Sigmoid colon (tissue), 7 donors: ENCODE measurements around the gene LTO1. TPM values are rescaled to one million over a fixed set of nuclear protein-coding genes. Genes with fewer than 3 reads are reported as not detected.

ENCODE experiments used
- DNase-seq: peaks from one replicate; pipeline ENCODE4 v3.0.0-alpha.2; 2019
- H3K27ac ChIP-seq, 4 donors: fragments of 200-600 bp; sonication (generic); one replicate each; pipeline ENCODE4 v1.5.1; 2016 to 2019; ENCODE audit warnings: mild to moderate bottlenecking in 1 of 4
- H3K27me3 ChIP-seq, 3 donors: fragments of 200-600 bp; sonication (generic); one replicate each; pipeline ENCODE4 v1.5.1; 2019; ENCODE audit warnings: mild to moderate bottlenecking in 1 of 3
- H3K36me3 ChIP-seq, 4 donors: fragments of 200-600 bp; sonication (generic); one replicate each; pipeline ENCODE4 v1.5.1; 2016 to 2019
- H3K4me1 ChIP-seq, 4 donors: fragments of 200-600 bp; sonication (generic); one replicate each; pipeline ENCODE4 v1.5.1; 2017 to 2019
- H3K4me3 ChIP-seq, 4 donors: fragments of 200-600 bp; sonication (generic); one replicate each; pipeline ENCODE4 v1.5.1; 2017 to 2019; ENCODE audit warnings: mild to moderate bottlenecking in 2 of 4, moderate library complexity in 1 of 4
- H3K9me3 ChIP-seq, 4 donors: fragments of 200-600 bp in 3 of 4; sonication (generic) in 3 of 4; one replicate each; pipeline versions ENCODE4 v1.5.1 to v1.6.1; 2013 to 2019
- CTCF ChIP-seq, 4 experiments: fragments of 450-650 bp in 3 of 4; fragments of 200-600 bp in 1 of 4; IDR thresholded peaks; one replicate each; pipeline ENCODE4 v1.5.1; 2016 to 2019; ENCODE audit warnings: antibody characterized with exemption in 4 of 4, mild to moderate bottlenecking in 3 of 4, moderate library complexity in 2 of 4
- EP300 ChIP-seq, 4 donors: sonication (generic); formaldehyde crosslinking; IDR thresholded peaks; one replicate each; pipeline ENCODE4 v1.6.1; 2017; ENCODE audit warnings: antibody characterized with exemption in 4 of 4
- POLR2A ChIP-seq, 2 donors: fragments of 450-650 bp; IDR thresholded peaks; one replicate each; pipeline ENCODE4 v1.6.1; 2016; ENCODE audit warnings: antibody characterized with exemption in 2 of 2, mild to moderate bottlenecking in 2 of 2, moderate library complexity in 2 of 2
- POLR2AphosphoS5 ChIP-seq, 4 donors: sonication (generic); formaldehyde crosslinking; IDR thresholded peaks; one replicate each; pipeline ENCODE4 v1.6.1; 2017; ENCODE audit warnings: antibody characterized with exemption in 4 of 4
- WGBS, 2 donors: extraction: QIAGEN DNeasy Blood & Tissue Kit; methylation state at CpG; one replicate each; pipeline ENCODE4 v1.1.7; 2013; 5-methylcytosine and 5-hydroxymethylcytosine counted together
- intact Hi-C: fragments of 100-400 bp; cut with DNase I; formaldehyde crosslinking; loops from one replicate; pipeline ENCODE4 v1.15.1; 2023
- polyA plus RNA-seq, 3 donors: library from polyadenylated mRNA; stranded (reverse); fragments of 200-250 nt; gene quantifications; one replicate each; pipeline ENCODE4 v1.2.3, GENCODE V29; 2013
- total RNA-seq, 4 donors: library from RNA; depleted of rRNA; stranded (reverse); fragments of >200 nt; gene quantifications; one replicate each; pipeline ENCODE4 v1.1.0, GENCODE V29; 2016
- donor health status: healthy with polysubstance abuse.
- donor health status: Bipolar disorder and iron deficiency.
- donor health status: healthy.

LTO1 gene
- total and polyA plus RNA-seq, 7 donors, result 12.0 to 42.9 (median 20.2) TPM

GRCh38 chr11:69711822-69712801 lies 37.0 kb upstream of the LTO1 start:
- WGBS, 2 donors, result 51 to 68% methylated on average over 28 of the region's 28 CpGs
- TF ChIP-seq CTCF (IDR thresholded peaks at IDR 0.05), result no peak
- H3K36me3 ChIP-seq, result no peaks in the 10 kb centered on the region
- no peak overlapping the region for H3K27ac ChIP-seq
- no peak overlapping the region for H3K4me3 ChIP-seq
- H3K4me1 ChIP-seq, result no peaks in the 10 kb centered on the region
- H3K9me3 ChIP-seq, result no peaks in the 10 kb centered on the region
- intact Hi-C loops, result no loop called here
- DNase-seq, result no peak
- H3K27me3 ChIP-seq, result peaks cover 0 to 27% (median under 1%) of the 10 kb centered on the region in 3 donors

DNA sequence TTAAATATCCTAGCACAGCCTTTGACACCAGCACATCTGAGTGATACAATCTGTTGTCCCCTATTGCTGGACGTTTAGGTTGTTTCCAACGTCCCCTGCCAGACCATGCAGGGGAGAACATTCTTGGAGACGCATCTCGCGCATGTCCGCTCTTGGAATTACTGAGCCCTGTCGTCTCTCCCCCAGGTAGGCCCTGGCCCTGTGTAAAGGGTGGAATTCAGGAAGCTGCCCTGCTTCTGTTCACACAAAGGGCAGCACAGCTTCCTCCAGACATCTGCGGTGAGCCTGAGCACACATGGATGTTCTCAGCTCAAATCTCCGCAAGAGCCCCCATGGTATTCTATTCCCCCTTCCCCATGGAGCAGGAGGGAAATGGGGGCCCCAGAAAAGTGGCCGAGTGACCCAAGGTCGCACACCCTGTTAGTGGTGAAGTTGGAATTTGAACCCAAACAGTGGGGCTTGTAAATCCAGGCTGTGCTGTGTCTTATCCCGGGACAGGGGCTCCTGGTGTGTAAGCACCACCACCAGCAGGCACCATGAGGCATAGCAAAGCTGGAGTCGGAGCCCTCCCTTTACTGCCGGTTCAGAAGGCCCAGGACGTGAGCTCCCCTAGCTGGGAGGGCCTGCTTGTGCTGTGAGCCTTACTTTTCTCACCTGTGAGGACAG lies 33.7 kb upstream of the LTO1 start:
- no peak for DNase-seq
- intact Hi-C loops, result no loop called here
- H3K9me3 ChIP-seq, result no peaks in the 10 kb centered on the region
- TF ChIP-seq EP300 (IDR thresholded peaks at IDR 0.05) (no peak), CTCF (IDR thresholded peaks at IDR 0.05) (no peak), POLR2AphosphoS5 (IDR thresholded peaks at IDR 0.05) (no peak), POLR2A (IDR thresholded peaks at IDR 0.05) (no peak)
- H3K4me1 ChIP-seq, result peaks cover 0 to 14% (median 10%) of the 10 kb centered on the region in 4 donors
- peaks cover 20 to 48% (median 32%) of the 10 kb centered on the region in 3 donors for H3K27me3 ChIP-seq
- 55 to 65% methylated on average over 15 of the region's 15 CpGs for WGBS, 2 donors
- no peak overlapping the region for H3K4me3 ChIP-seq
- H3K27ac ChIP-seq, result no peak overlapping the region
- H3K36me3 ChIP-seq, result no peaks in the 10 kb centered on the region

DNA sequence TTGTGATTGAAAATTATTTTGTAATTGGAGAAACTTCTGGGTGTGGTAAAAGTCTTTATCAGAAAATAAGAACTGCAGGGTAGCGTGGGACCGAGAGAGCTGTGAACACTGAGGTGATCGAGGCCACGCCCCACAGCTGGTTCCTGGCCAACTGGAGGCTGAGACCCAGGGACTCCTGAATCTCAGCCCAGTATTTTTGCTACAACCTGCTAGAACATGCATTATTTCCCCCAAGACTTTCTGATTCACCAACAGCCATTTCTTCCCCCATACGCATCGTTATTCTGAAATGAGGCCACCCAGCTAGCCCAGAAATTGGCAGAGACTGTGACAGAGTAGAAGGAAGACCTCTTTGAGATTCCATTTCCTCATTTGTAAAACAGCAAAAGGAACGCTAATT lies 32.0 kb upstream of the LTO1 start:
- Histone ChIP-seq H3K27me3 (peaks cover 35 to 65% (median 49%) of the 10 kb centered on the region in 3 donors), H3K27ac (no peak overlapping the region), H3K36me3 (no peaks in the 10 kb centered on the region), H3K4me1 (peaks cover 0 to 24% (median 18%) of the 10 kb centered on the region in 4 donors), H3K9me3 (no peaks in the 10 kb centered on the region), H3K4me3 (no peak overlapping the region)
- intact Hi-C loops, result no loop called here
- TF ChIP-seq POLR2A (IDR thresholded peaks at IDR 0.05) (no peak), POLR2AphosphoS5 (IDR thresholded peaks at IDR 0.05) (no peak), CTCF (IDR thresholded peaks at IDR 0.05) (no peak), EP300 (IDR thresholded peaks at IDR 0.05) (no peak)
- WGBS, 2 donors, result 15 to 40% methylated on average over 7 of the region's 7 CpGs
- no peak for DNase-seq

- peaks cover 0 to 25% (median 18%) of the 10 kb centered on the region in 4 donors for H3K4me1 ChIP-seq
- H3K9me3 ChIP-seq, result no peaks in the 10 kb centered on the region
- H3K4me3 ChIP-seq, result no peak overlapping the region
- TF ChIP-seq POLR2A (IDR thresholded peaks at IDR 0.05) (no peak), POLR2AphosphoS5 (IDR thresholded peaks at IDR 0.05) (no peak), CTCF (IDR thresholded peaks at IDR 0.05) (no peak), EP300 (IDR thresholded peaks at IDR 0.05) (no peak)
- intact Hi-C loops, result no loop called here
- H3K36me3 ChIP-seq, result no peaks in the 10 kb centered on the region
- 30 to 51% methylated on average over 20 of the region's 20 CpGs for WGBS, 2 donors
- DNase-seq, result no peak
- no peak overlapping the region for H3K27ac ChIP-seq
- H3K27me3 ChIP-seq, result peaks cover 38 to 76% (median 57%) of the 10 kb centered on the region in 3 donors
Measured at GRCh38 chr11:69705901-69706787, 31.0 kb upstream of the LTO1 start.
